H9 (cell line): Measurements from ENCODE around the gene PTPRN2. TPM values are rescaled to one million over a fixed set of nuclear protein-coding genes. Genes with fewer than 3 reads are reported as not detected.

Experiments used
- DNase-seq: peaks from one replicate; pipeline ENCODE4 v3.0.0-alpha.2; 2017
- H2AFZ ChIP-seq: one replicate; pipeline ENCODE4 v1.6.1; 2013; ENCODE audit warnings: mild to moderate bottlenecking, low read length, control low read depth, moderate library complexity
- H2AK5ac ChIP-seq: 2 replicates; pipeline ENCODE4 v1.6.1; 2013; ENCODE audit warnings: low read length, control low read depth, mixed read lengths; ENCODE audit not compliant: insufficient read length
- H2BK120ac ChIP-seq: one replicate; pipeline ENCODE4 v1.6.1; 2013; ENCODE audit warnings: low read depth, mild to moderate bottlenecking, low read length, control low read depth, inconsistent platforms; ENCODE audit not compliant: poor library complexity, severe bottlenecking
- H2BK12ac ChIP-seq: 2 replicates; pipeline ENCODE4 v1.6.1; 2013; ENCODE audit warnings: low read length, control low read depth, mixed read lengths, low read depth; ENCODE audit not compliant: insufficient read length
- H2BK15ac ChIP-seq: 2 replicates; pipeline ENCODE4 v1.6.1; 2013; ENCODE audit warnings: low read depth, low read length, control low read depth
- H2BK20ac ChIP-seq: one replicate; pipeline ENCODE4 v1.6.1; 2013; ENCODE audit warnings: low read depth, mild to moderate bottlenecking, low read length, control low read depth, inconsistent platforms; ENCODE audit not compliant: poor library complexity, severe bottlenecking
- H2BK5ac ChIP-seq: 2 replicates; pipeline ENCODE4 v1.6.1; 2013; ENCODE audit warnings: low read length, control low read depth, mixed read lengths; ENCODE audit not compliant: insufficient read length
- H3K14ac ChIP-seq: 2 replicates; pipeline ENCODE4 v1.6.1; 2013; ENCODE audit warnings: low read length, control low read depth; ENCODE audit not compliant: insufficient read depth
- H3K18ac ChIP-seq: 2 replicates; pipeline ENCODE4 v1.6.1; 2013; ENCODE audit warnings: low read depth, mild to moderate bottlenecking, mixed read lengths, low read length, control low read depth; ENCODE audit not compliant: insufficient read length
- H3K23ac ChIP-seq: 2 replicates; pipeline ENCODE4 v1.6.1; 2013; ENCODE audit warnings: low read length, control low read depth, mixed read lengths, low read depth; ENCODE audit not compliant: insufficient read length
- H3K23me2 ChIP-seq: 2 replicates; pipeline ENCODE4 v1.6.1; 2013; ENCODE audit warnings: low read depth, mild to moderate bottlenecking, mixed read lengths, low read length, control low read depth; ENCODE audit not compliant: insufficient read length, poor library complexity, severe bottlenecking
- H3K27ac ChIP-seq: 2 replicates; pipeline ENCODE4 v1.5.1; 2013; ENCODE audit warnings: low read length, control low read depth, mixed read lengths, low read depth; ENCODE audit not compliant: insufficient read length
- H3K27me3 ChIP-seq: 2 replicates; pipeline ENCODE4 v1.6.1; 2013; ENCODE audit warnings: low read length, control low read depth, inconsistent platforms; ENCODE audit not compliant: insufficient read depth
- H3K4ac ChIP-seq: 2 replicates; pipeline ENCODE4 v1.6.1; 2013; ENCODE audit warnings: low read depth, mild to moderate bottlenecking, control low read depth, inconsistent platforms, low read length, moderate library complexity
- H3K4me1 ChIP-seq: 2 replicates; pipeline ENCODE4 v1.6.1; 2013; ENCODE audit warnings: low read length, control low read depth, inconsistent platforms; ENCODE audit not compliant: insufficient read depth
- H3K4me2 ChIP-seq: 2 replicates; pipeline ENCODE4 v1.6.1; 2013; ENCODE audit warnings: low read length, control low read depth, mixed read lengths; ENCODE audit not compliant: insufficient read length, insufficient read depth
- H3K56ac ChIP-seq: 2 replicates; pipeline ENCODE4 v1.6.1; 2013; ENCODE audit warnings: low read depth, mild to moderate bottlenecking, mixed read lengths, low read length, control low read depth; ENCODE audit not compliant: insufficient read length
- H3K79me1 ChIP-seq: 2 replicates; pipeline ENCODE4 v1.6.1; 2013; ENCODE audit warnings: low read depth, mild to moderate bottlenecking, moderate library complexity, low read length, control low read depth, inconsistent platforms; ENCODE audit not compliant: insufficient read depth, poor library complexity, severe bottlenecking
- H3K79me2 ChIP-seq: 2 replicates; pipeline ENCODE4 v1.6.1; 2013; ENCODE audit warnings: low read length, control low read depth, inconsistent platforms; ENCODE audit not compliant: insufficient read depth
- H3K9ac ChIP-seq: 2 replicates; pipeline ENCODE4 v1.6.1; 2013; ENCODE audit warnings: low read length, control low read depth, mixed read lengths; ENCODE audit not compliant: insufficient read length; ENCODE audit errors: extremely low read depth
- H3K9me3 ChIP-seq: one replicate; pipeline ENCODE4 v1.6.1; 2013; ENCODE audit warnings: low read depth, low read length, inconsistent platforms; ENCODE audit not compliant: control insufficient read depth
- H3T11ph ChIP-seq: one replicate; pipeline ENCODE4 v1.6.1; 2013; ENCODE audit warnings: mild to moderate bottlenecking, low read length, control low read depth, inconsistent platforms
- H4K20me1 ChIP-seq: one replicate; pipeline ENCODE4 v1.6.1; 2013; ENCODE audit not compliant: control insufficient read depth, insufficient read length, insufficient read depth
- H4K5ac ChIP-seq: 2 replicates; pipeline ENCODE4 v1.6.1; 2013; ENCODE audit warnings: low read depth, mild to moderate bottlenecking, mixed read lengths, low read length, control low read depth; ENCODE audit not compliant: insufficient read length
- H4K8ac ChIP-seq: replicated peaks from 2 replicates; pipeline ENCODE4 v1.6.1; 2013; ENCODE audit warnings: low read length, control low read depth, mixed read lengths, low read depth; ENCODE audit not compliant: insufficient read length
- H4K91ac ChIP-seq: 2 replicates; pipeline ENCODE4 v1.6.1; 2013; ENCODE audit warnings: low read depth, mild to moderate bottlenecking, moderate library complexity, mixed read lengths, low read length, control low read depth; ENCODE audit not compliant: insufficient read length
- H3K27ac Mint-ChIP-seq, 3 experiments: 2 replicates in 2 of 3; 3 replicates in 1 of 3; pipeline ENCODE4 v1.8.0; 2020 to 2021; ENCODE audit warnings: mixed read lengths in 3 of 3, mild to moderate bottlenecking in 1 of 3, moderate library complexity in 1 of 3
- H3K27me3 Mint-ChIP-seq: 2 replicates; pipeline ENCODE4 v1.8.0; 2021; ENCODE audit warnings: low read depth, mild to moderate bottlenecking, moderate library complexity, mixed read lengths
- H3K36me3 Mint-ChIP-seq, 3 experiments: 2 replicates in 2 of 3; 3 replicates in 1 of 3; pipeline ENCODE4 v1.8.0; 2020 to 2021; ENCODE audit warnings: low read depth in 3 of 3, mixed read lengths in 3 of 3; ENCODE audit not compliant: insufficient read depth in 1 of 3
- H3K4me1 Mint-ChIP-seq, 2 experiments: 2 replicates each; pipeline ENCODE4 v1.8.0; 2020; ENCODE audit warnings: mixed read lengths in 2 of 2
- H3K4me3 Mint-ChIP-seq, 2 experiments: 2 replicates in 1 of 2; 3 replicates in 1 of 2; pipeline ENCODE4 v1.8.0; 2020 to 2021; ENCODE audit warnings: mild to moderate bottlenecking in 2 of 2, mixed read lengths in 2 of 2, moderate library complexity in 1 of 2
- H3K9me3 Mint-ChIP-seq, 2 experiments: 2 replicates in 1 of 2; 3 replicates in 1 of 2; pipeline ENCODE4 v1.8.0; 2020; ENCODE audit warnings: mild to moderate bottlenecking in 2 of 2, mixed read lengths in 2 of 2, moderate library complexity in 1 of 2
- CTCF ChIP-seq: fragments of 200-600 bp; sonication (generic); conservative IDR thresholded peaks from 3 replicates; pipeline ENCODE4 v1.8.0; 2021; ENCODE audit warnings: antibody characterized with exemption, mild to moderate bottlenecking
- WGBS: extraction: QIAGEN DNeasy Blood & Tissue Kit; methylation state at CpG from one replicate; pipeline ENCODE4 v1.1.7; 2013; ENCODE audit warnings: missing lambda C conversion rate, low lambda C conversion rate, mixed read lengths; ENCODE audit not compliant: insufficient read length; ENCODE audit errors: extremely low coverage; 5-methylcytosine and 5-hydroxymethylcytosine counted together
- total RNA-seq: library from RNA; stranded (reverse); gene quantifications from 2 replicates; pipeline ENCODE4 v1.2.1, GENCODE V29; 2021

PTPRN2 gene
- total RNA-seq, 1 experiment from 2014 or later, result 5.2 TPM

- no peak for TF ChIP-seq CTCF
- no CpG with 5 or more reads among the region's 26 CpGs for WGBS
- H4K8ac ChIP-seq, result no peak overlapping the region
- H3K9ac ChIP-seq, result no peak overlapping the region
- H2AK5ac ChIP-seq, result no peak overlapping the region
- H3K18ac ChIP-seq, result no peak overlapping the region
- no peaks in the 10 kb centered on the region for H3K23me2 ChIP-seq
- H3K27me3 Mint-ChIP-seq, result peaks cover 93% of the 10 kb centered on the region
- no peak overlapping the region for H2BK5ac ChIP-seq
- H3K4me1 Mint-ChIP-seq, result no peaks in the 10 kb centered on the region
- H4K5ac ChIP-seq, result no peak overlapping the region
- no peaks in the 10 kb centered on the region; a peak in 1 of 7 replicates for H3K36me3 Mint-ChIP-seq
- no peak overlapping the region for H4K91ac ChIP-seq
- H3K9me3 ChIP-seq, result no peaks in the 10 kb centered on the region
- H3K27ac ChIP-seq, result no peak overlapping the region
- H4K20me1 ChIP-seq, result no peaks in the 10 kb centered on the region
- H3K14ac ChIP-seq, result no peak overlapping the region
- H3K23ac ChIP-seq, result no peak overlapping the region
- no peaks in the 10 kb centered on the region for H3K79me2 ChIP-seq
- no peak overlapping the region for H2BK12ac ChIP-seq
- H3K56ac ChIP-seq, result no peak overlapping the region
- H3K4ac ChIP-seq, result no peak overlapping the region
- H3T11ph ChIP-seq, result no peak overlapping the region
- DNase-seq, result no peak
- H3K27ac Mint-ChIP-seq, result no peak overlapping the region
- H3K9me3 Mint-ChIP-seq, result no peaks in the 10 kb centered on the region
- H3K79me1 ChIP-seq, result no peaks in the 10 kb centered on the region
- H2BK15ac ChIP-seq, result no peak overlapping the region
- no peak overlapping the region for H3K4me2 ChIP-seq
- no peak overlapping the region for H2AFZ ChIP-seq
- no peak overlapping the region for H2BK120ac ChIP-seq
- H3K27me3 ChIP-seq, result no peaks in the 10 kb centered on the region
- no peak overlapping the region for H2BK20ac ChIP-seq
- no peak overlapping the region for H3K4me3 Mint-ChIP-seq
- H3K4me1 ChIP-seq, result no peaks in the 10 kb centered on the region
These were observed 967.7 kb downstream of the PTPRN2 start for GRCh38 chr7:157619753-157620525.
